Right kidney (tissue), 1 donor: ENCODE results near the gene GABPB1.

Source experiments
- DNase-seq: peaks from one replicate; pipeline ENCODE4 v3.0.0-alpha.2; 2016

The GABPB1 gene

GRCh38 chr15:50345298-50345697 is 9.7 kb downstream of the GABPB1 start:
- no peak for DNase-seq

- DNase-seq: no peak
Observed at GRCh38 chr15:50344006-50344464, 11.0 kb downstream of the GABPB1 start.

GRCh38 chr15:50341616-50342136 is 13.3 kb downstream of the GABPB1 start:
- no peak for DNase-seq

GRCh38 chr15:50340416-50340815 is 14.6 kb downstream of the GABPB1 start:
- no peak for DNase-seq

- DNase-seq: no peak
Observed at GRCh38 chr15:50339717-50340116, 15.3 kb downstream of the GABPB1 start.

GRCh38 chr15:50335251-50335650 is 19.7 kb downstream of the GABPB1 start:
- no peak for DNase-seq

- DNase-seq: no peak
Observed at GRCh38 chr15:50333229-50333628, 21.8 kb downstream of the GABPB1 start.

GRCh38 chr15:50330921-50331320 is 24.1 kb downstream of the GABPB1 start:
- DNase-seq: no peak

- DNase-seq: no peak
Observed at GRCh38 chr15:50328116-50328515, 26.9 kb downstream of the GABPB1 start.

GRCh38 chr15:50321680-50322210 is 33.3 kb downstream of the GABPB1 start:
- no peak for DNase-seq

- no peak for DNase-seq
Observed at GRCh38 chr15:50320504-50320903, 34.5 kb downstream of the GABPB1 start.

- no peak for DNase-seq
Observed at GRCh38 chr15:50318697-50319096, 36.3 kb downstream of the GABPB1 start.

GRCh38 chr15:50315814-50316630 is 39.0 kb downstream of the GABPB1 start:
- peak; percentile 11 for DNase-seq

- no peak for DNase-seq
Observed at GRCh38 chr15:50312636-50313035, 42.4 kb downstream of the GABPB1 start.

- no peak for DNase-seq
Observed at GRCh38 chr15:50307799-50308198, 47.2 kb downstream of the GABPB1 start.

GRCh38 chr15:50304836-50305235 is 50.2 kb downstream of the GABPB1 start:
- no peak for DNase-seq

GRCh38 chr15:50302581-50302980 is 52.4 kb downstream of the GABPB1 start:
- no peak for DNase-seq

- DNase-seq: no peak
Observed at GRCh38 chr15:50298340-50298739, 56.7 kb downstream of the GABPB1 start.

GRCh38 chr15:50295966-50296365 is 59.0 kb downstream of the GABPB1 start:
- DNase-seq: no peak

- DNase-seq: no peak
Observed at GRCh38 chr15:50289749-50290148, 65.2 kb downstream of the GABPB1 start.

GRCh38 chr15:50287324-50288116 is 67.5 kb downstream of the GABPB1 start:
- no peak for DNase-seq

- no peak for DNase-seq
Observed at GRCh38 chr15:50281427-50281826, 73.6 kb downstream of the GABPB1 start.

GRCh38 chr15:50280271-50280670 is 74.7 kb downstream of the GABPB1 start:
- DNase-seq: no peak
